HG02885 (cell line): ENCODE measurements around the gene UTP4.

ENCODE experiments used
- ATAC-seq: cut with Tn5 transposase; IDR thresholded peaks from one replicate; pipeline ENCODE4 v1.9.1; 2021; ENCODE audit warnings: mild to moderate bottlenecking; ENCODE audit not compliant: unreplicated experiment, poor library complexity

UTP4 gene

DNA sequence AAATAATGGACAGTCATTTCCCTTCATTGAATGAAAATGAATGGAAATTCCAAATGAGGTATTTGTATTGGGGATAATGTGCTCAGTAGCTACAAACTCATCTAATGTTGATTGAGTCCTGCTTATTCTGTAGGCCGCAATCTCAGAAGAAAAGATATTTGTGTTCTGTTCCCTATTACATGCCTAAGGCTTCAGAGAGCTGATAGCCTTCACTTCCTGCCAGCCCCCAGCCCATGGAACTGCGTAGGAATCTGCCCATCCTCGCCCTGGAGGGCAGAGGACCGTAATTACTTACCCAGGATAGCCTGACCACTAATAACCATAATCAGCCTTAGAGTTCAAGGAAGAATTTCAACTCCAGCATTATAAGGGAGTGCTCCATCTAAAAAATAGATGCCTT, 36.6 kb downstream of the UTP4 start:
- ATAC-seq = no peak

DNA sequence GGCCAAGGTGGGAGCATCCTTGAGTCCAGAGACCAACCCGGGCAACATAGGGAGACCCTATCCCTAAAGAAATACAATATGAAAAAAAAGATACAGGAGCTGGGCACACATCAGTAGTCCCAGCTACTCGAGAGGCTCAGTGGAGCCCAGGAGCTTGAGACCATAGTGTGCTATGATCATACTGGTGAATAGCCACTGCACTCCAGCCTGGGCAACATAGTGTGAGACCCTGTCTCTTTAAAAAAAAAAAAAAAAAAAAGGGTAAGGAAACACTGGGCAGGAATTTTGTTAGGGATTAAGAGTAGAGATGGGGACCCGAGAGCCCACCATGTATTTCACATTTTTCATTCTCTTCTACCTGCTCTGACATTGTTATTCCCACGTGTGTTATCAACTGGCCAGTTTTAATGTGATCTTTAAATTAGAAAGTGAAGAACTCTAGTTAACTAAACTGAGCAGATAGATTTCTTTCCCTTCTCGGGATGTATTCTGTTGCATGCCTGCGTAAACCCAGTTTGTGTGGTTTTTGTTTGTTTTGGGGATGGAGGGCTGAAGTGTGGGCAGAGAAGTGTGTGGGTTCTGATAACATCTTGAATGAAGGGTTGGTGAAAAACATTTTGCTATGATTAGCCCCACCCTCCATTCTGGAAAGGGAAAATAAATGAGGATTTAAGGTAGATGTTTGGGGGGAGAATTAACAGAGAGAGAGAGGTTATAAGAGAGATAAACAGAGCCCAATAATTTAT, 37.3 kb downstream of the UTP4 start:
- ATAC-seq = no peak

DNA sequence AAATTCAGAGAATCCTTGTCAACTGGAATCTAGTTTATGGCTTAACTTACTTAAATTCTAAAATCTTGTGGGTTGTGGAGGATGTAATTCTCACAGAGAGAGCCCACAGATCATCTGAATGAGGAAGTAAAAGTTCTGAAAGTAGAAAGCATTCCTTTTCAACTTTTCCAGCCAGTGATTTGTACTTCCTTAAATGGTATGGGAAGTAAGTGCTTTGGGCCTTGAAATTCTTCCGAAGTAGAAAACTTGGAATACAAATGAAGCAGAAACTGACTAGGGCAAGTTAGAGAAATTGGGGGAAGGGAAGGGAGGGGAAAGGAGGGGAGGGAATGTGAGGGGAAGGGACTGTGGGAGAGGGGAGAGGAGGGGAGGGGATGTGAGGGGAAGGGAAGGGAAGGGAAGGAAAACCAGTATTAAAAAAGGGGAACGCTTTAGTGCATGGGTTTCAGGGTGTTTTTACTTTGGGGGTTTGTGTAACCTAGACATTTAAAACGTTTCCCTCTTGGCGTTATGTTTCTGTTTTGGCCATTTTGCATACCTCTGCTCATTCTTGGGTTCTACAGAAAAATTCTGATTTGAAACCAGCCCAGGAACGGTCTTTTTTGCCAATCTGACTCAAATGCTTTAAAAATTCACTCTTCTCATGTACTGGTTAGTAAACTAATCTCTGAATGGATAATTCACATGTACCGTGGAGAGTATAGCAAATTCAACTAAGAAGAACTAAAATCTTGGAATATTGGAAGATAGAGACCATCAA, 39.1 kb downstream of the UTP4 start:
- no peak for ATAC-seq

DNA sequence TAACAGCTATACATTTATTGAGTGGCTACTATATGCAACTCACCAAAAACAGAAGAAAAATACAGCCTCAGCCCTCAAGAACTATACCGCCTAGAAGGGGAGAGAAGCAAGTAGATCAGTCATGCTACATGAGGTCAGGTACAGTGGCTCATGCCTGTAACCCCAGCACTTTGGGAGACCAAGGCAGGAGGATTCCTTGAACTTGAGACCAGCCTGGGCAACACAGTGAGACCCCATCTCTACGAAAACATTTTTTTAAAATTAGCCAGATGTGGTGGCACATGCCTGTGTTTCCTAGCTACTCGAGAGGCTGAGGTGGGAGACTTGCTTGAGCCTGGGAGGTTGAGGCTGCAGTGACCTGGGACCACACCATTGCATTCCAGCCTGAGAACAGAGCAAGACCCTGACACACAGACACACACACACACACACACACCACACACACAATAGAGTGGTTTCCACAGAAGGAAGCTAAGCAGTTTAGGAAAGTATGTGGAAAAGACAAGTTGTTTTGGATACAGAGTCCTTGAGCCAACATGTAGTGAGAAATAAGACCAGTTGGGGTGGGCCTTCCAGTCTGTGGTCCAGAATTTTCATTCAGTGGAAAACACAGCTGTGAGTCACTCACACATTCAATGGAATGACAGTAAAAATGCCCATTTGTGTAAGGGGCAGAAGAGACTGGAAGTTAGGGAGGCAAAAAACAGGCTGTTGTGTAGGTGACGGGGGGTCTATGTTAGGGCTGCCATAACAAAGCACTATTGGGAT, 43.8 kb downstream of the UTP4 start:
- no peak for ATAC-seq

DNA sequence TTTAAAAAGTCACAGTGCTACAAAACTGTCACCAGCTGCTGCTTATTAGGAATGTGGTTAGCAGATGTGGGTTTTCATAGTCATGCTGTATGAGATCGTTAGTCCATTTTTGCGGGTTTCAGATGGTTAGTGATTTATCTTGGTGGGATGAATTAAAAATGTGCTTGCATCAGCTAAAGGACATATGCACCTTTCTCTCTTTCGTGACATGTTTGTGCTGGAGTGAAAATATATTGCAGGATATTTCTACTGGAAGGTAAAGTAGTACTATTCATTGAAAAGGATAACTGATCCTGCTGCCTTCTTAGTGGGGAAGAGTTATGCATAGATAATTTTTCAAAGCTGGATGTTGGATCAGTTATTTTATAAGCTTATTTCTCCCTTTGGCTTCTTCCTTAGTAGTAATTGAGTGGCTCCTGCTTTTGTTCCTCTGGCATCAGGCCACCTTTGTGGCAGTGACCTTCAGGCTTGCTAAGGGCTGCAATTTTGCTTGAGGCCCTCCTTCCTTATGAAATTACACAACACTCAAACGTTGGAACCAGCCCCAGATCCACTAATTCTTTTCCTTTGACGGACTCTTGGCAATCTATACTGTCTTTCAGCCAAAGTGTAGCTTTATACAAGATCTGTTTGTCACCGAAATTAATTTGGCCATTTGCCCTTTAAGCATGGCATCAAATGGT, 47.0 kb downstream of the UTP4 start:
- ATAC-seq = no peak

DNA sequence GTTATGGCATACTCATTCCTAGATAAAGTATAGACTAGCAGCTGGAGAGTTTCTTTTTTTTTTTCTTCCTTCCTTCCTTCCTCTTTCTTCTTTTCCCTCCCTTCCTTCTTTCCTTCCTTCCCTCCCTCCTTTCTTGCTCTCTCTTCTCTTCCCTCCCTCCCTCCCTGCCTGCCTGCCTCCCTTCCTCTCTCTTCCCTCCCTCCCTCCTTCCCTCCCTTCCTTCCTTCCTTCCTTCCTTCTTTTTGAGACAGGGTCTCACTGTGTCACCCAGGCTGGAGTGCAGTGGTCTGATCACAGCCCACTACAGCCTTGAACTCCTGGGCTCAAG, 47.5 kb downstream of the UTP4 start:
- no peak for ATAC-seq

DNA sequence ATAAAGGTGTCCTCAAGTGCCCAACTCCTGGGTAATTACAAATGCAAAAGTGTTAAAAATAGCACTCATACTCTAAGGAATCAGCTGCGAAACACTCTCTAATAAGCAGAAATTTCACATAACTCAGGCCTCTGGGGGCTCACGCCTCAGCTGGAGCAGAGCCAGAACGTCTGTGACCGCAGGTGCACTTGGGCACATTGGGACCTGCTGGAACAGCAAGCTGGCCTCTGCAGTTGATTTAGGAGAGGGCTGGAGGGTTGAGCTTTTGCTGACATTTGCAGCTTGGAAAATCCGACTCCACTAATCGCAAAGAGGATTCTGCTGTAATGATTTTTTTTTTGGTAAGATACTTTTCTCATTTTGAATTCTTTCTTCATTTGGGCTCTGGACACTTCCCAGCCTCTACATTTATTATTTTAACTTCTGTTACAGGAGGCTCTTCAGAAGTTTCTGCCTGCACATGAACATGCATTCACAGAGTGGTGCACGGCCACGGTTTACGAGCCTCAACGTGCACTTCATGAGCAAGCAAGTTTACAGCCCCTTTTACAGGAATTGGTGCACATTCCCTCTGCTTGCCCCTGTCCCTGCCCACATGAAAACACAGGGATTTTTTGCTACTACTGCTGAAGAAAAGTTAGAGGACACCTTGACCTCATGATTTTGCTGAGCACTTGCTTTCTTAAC, 50.4 kb downstream of the UTP4 start:
- ATAC-seq = no peak

DNA sequence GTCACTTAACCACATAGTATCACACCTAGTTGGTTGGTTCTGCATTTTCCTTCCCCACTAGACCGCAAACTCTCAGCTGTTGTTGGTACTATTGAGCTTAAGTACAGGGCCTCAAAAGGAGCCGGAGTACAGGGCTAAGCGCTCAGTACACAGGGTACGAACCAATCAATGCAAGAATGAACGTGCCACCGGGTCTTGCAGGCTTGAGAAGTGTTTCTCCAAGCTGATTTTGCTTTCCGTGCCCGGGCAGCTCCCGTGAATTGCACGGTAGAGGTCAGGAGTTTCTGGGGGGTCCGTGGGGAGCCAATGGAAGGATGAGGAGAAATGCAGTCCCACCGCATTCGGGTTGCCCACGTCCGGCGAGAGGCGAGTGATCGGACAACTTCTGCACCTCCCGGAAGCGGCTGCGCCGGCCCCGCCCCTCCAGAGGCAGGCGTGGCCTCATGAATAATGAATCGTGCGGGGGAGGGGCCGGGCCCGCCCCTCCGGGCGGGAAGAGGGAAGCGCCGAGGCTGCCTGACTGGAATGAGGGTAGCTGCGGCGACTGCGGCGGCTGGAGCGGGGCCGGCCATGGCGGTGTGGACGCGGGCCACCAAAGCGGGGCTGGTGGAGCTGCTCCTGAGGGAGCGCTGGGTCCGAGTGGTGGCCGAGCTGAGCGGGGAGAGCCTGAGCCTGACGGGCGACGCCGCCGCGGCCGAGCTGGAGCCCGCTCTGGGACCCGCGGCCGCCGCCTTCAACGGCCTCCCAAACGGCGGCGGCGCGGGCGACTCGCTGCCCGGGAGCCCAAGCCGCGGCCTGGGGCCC, 54.4 kb downstream of the UTP4 start, which contains the start of gene SNTB2:
Gene SNTB2 (plus strand): TSS at position 523 of the 804 bp plus-strand sequence. CDS start 3 bp downstream, at position 526.
- peak; percentile 81 for ATAC-seq

DNA sequence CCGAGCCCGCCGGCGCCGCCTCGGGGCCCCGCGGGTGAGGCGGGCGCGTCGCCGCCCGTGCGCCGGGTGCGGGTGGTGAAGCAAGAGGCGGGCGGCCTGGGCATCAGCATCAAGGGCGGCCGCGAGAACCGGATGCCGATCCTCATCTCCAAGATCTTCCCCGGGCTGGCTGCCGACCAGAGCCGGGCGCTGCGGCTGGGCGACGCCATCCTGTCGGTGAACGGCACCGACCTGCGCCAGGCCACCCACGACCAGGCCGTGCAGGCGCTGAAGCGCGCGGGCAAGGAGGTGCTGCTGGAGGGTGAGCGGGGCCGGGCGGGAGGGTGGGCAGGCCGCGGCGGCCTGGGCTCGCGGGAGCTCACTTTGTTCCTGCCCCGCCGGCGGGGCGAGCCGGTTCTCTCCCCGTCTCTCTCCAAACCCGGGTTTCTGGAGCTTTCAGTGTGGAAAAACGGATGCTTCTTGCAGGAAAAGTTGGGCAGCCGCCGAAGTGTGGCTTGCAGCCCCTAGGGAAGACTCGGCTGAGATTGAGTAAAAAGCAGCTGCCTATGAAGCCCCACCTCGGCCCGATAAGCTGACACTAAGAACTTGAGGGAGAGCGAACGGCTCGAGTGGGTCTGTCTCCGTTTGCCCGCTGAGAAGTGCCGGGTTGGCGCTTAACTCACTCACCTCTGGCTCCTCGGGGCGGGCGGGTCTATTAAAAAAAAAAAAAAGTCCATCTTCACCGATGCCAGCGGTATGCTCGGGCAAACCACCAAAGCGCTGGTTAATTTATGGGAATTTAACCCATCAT, 55.2 kb downstream of the UTP4 start:
- peak; percentile 34 for ATAC-seq

DNA sequence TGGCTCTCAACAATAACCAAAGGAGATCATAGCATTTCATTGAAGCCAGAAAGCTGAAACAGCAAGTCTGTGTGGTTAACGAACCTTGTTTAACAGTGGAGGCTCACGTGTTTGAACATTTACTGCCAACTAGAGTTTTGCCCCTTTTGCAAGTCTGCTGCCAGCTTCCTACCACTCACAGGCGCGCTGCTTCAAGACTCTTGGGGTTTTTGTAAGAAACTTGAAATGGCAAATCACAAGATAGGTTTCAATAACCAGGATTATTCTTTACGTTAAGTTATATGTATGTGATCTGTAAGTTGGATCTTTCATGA, 55.7 kb downstream of the UTP4 start:
- ATAC-seq = no peak

DNA sequence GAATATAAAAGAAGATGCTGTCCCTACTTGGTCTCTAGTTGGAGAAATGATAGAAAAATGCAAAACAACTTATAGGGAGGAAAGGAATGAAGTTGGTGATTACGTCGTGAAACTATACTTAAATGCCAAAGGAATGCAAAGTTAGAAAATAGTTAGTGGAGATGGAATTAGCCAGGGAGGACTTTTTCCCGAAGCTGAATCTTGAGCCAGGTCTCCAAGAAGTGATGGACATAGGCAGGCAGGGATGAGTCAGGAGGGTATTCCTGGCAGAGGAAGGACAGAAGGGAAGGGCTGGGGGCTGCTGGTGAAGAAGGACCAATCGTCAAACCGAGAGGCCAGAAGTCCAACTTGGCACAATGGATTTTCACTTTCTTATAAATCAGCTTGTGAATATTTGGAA, 56.3 kb downstream of the UTP4 start:
- no peak for ATAC-seq

DNA sequence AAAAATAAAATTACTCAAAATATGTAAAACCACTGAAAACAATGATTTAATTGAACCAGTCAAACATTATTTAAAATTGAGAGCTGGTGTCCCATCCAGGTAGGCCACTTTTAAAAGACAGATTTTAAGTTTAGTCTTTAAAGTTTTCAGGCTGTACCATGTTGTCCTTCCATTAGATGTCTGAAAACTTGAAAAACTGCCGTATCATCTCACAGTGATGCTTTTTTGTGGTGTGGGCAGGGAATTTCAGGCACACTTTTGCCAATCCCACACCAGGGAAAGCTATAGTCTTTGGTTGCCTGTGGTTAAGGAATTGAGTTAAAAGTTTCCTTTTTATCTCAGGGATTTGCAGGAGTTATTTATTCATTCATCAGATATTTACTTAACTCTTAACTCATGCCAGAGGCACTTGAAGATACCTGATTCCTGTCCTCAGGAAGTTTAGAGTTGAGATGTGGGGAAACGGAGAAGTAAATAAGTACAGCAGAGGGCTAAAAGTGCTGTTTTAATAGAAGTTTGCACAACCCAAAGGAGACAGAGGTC, 57.7 kb downstream of the UTP4 start:
- no peak for ATAC-seq

DNA sequence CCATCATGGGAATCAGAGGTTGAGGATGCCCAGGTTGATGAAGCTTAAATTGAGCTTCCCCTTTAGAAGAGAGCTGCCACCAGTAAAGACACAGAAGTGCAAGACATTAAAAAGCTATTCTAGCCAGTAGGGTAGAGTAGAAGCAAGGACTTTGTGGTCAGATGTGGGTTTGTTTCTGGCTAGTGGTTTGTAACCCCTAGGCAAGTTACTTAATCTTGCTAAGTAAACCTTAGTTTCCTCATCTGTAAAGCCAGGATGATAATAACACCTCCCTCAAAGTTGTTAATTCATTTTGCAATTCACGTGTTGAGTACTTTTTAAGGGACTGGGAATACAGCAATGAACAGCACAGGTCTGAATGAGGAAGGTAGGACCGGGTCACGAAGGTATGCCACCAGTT, 58.1 kb downstream of the UTP4 start:
- no peak for ATAC-seq

DNA sequence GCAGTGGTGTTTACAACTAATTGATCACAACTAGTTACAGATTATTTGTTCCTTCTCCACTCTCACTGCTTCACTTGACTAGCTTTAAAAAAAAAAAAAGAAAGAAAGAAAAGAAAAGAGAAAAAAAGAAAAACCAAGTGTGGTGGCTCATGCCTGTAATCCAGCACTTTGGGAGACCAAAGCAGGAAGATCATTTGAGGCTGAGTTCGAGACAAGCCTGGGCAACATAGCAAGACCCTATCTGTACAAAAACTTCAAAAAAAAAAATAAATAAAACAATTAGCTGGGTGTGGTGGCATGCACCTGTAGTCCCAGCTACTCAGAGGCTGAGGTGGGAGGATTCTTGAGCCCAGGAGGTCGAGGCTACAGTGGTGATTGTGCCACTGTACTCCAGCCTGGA, 58.7 kb downstream of the UTP4 start:
- no peak for ATAC-seq

DNA sequence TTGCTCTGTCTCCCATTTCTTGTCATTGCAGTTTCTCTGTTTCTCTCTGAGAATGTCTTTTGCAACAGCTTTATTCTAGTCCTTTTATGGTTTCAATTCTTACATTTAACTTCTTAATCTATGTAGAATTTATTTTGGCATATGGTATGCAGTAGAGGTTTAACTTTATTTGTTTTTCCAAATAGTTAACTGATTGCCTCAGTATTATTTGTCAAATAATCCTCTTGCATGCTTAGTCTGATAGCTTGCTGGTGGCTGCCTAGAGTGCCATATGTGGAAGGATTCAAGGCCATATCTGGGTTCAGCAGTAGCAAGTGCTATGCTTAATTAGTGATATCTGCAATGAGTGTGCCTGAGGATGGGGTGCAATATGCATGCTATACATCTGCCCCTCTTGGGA, 61.4 kb downstream of the UTP4 start:
- ATAC-seq = no peak

DNA sequence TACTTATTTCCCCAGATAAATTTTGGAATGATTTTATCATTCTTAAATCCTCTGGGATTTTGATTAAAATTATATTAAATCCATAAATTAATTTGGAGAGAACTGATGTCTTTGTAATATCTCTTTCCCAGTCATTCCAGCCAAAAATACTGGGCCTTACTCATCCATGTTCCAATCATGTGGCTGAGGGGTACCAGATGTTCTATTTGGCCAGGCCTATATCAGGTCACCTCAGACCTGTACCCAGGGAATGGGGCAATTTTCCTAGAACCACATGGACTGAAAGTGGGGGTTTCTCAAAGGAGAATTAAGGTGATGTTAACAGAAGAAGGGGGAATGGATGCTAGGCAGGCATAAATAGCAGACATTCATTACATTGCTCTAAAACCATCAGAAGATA, 62.0 kb downstream of the UTP4 start:
- no peak for ATAC-seq

DNA sequence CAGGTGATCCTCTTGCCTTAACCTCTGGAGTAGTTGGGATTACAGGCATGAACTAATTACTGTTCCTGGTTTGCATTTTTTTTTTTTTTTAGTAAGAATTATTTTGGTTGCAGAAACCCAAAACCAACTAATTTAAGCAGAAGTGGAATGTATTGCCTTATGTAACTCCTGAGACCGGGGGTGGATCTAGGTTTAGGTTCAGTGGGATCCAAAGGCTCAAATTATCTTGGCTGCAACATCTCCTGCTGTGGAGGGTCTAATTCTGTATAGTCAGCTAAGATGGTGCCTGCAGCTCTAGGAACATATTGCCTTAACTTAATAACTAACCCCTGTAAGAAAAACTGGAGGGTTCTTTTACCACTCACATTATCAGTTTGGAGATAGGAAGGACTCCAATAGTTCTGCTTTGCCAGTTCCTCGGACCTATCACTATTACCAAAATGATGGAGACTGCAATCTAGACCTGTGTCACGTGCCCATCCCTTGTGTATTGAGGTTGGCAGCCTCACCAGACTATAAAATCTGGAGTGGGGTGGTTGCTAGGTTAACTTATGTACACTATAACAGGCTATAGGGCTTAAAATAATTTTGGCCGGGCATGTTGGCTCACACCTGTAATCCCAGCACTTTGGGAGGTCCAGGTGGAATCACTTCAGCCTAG, 63.0 kb downstream of the UTP4 start:
- no peak for ATAC-seq

DNA sequence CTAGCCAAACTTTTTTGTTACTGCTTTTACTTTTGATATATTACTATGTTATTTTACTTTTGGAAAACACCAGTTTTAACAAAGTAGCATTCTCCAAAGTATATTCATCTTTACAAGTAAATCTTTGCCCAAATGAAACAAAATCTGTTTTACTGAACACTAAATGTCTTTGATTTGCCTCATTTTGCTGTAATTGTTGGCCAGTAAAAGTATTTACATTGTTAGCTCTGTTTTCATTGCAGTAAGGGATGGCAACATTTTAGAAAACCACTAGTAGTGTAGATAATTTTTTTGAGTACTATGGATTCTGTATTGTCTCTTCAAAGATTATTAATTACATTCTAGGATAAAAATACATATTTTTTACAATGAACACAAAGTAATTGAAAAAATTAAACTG, 65.1 kb downstream of the UTP4 start:
- ATAC-seq = no peak
